GM18909 (cell line): ENCODE data around the gene P2RX6.
"Not testable (repeated sequence)": the region's sequence is repeated elsewhere in the genome, so short reads cannot be mapped to it uniquely, and the experiment has no call there.

Source experiments
- ATAC-seq: cut with Tn5 transposase; IDR thresholded peaks from one replicate; pipeline ENCODE4 v1.9.1; 2021; ENCODE audit warnings: mild to moderate bottlenecking; ENCODE audit not compliant: unreplicated experiment, poor library complexity

The P2RX6 gene

DNA sequence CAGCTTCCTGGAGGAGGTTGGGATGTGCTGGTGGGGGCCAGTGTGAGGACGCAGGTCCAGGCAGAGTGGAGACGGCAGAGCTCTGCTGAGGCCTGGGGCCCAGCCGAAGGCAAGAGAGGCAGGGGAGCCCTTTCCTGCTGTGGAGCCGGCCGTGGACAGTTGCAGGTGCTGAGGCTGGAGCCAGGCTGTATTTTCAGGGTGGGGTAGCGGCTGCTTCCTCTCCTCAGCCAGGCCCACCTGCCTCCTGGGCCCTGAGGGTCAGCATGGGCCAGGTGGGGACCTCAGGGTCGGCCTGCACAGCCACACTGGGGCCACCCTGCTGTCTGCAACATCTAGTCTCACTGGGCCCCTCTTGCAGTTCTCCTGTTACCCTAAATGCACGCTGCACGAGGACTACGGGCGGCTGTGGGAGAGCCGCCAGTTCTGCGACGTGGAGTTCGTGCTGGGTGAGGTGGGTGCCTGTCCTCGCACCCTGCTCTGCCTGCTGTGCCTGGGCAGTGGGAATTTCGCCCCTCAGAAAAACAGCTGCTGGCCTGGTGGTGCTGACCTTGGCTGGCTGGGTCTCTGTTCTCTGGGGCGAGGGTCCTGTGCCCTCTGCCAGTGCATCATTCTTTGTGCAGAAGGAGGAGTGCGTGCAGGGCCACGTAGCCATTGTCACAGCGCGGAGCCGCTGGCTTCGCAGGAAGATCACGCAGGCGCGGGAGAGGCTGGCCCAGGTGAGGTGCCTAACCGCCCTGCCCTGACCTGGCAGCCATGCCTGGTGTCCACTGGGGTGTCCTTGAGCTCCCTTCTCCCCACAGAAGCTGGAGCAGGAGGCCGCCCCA lies 21.4 kb upstream of the P2RX6 start:
- no peak for ATAC-seq

DNA sequence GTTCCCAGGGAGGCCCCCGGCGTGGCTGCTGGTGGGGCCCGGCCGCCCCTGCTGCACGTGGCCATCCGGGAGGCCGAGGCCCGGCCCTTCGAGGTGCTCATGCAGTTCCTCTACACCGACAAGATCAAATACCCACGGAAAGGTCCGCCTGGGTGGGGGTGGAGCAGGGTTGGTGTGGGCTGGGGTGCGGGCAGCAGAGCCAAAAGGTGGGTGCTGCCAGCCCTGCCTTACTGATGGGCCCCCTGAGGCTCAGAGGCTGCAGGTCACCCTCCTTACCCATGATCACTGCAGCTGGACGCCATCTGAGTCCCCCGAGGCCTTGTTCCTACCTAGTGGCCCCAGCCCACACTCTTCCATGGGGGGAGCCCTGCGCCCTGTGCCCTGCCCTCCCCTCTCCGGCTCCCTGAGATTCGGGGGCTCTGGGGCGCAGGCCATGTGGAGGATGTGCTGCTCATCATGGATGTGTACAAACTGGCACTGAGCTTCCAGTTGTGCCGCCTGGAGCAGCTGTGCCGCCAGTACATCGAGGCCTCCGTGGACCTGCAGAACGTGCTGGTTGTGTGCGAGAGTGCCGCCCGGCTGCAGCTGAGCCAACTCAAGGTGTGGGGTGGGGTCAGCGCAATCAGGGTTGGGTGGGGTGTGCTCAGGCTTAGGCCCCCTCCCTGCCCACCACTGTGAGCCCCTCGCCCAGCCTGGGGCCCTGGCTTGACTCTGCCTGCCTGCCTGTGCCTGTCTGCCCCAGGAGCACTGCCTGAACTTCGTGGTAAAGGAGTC lies 20.6 kb upstream of the P2RX6 start:
- ATAC-seq = no peak

DNA sequence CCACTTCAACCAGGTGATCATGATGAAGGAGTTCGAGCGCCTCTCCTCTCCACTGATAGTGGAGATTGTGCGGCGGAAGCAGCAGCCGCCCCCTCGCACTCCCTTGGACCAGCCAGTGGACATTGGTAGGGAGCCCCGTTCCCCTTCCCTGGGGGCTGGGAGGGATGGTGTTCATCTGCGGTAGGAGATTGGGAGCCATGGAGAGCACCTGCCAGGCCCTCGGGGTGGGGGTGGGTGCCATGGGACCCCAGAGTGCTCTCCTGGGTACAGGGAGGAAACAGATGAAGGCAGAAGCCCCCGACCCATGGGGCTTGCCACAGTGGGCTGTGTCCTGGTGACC lies 20.1 kb upstream of the P2RX6 start:
- ATAC-seq = no peak

DNA sequence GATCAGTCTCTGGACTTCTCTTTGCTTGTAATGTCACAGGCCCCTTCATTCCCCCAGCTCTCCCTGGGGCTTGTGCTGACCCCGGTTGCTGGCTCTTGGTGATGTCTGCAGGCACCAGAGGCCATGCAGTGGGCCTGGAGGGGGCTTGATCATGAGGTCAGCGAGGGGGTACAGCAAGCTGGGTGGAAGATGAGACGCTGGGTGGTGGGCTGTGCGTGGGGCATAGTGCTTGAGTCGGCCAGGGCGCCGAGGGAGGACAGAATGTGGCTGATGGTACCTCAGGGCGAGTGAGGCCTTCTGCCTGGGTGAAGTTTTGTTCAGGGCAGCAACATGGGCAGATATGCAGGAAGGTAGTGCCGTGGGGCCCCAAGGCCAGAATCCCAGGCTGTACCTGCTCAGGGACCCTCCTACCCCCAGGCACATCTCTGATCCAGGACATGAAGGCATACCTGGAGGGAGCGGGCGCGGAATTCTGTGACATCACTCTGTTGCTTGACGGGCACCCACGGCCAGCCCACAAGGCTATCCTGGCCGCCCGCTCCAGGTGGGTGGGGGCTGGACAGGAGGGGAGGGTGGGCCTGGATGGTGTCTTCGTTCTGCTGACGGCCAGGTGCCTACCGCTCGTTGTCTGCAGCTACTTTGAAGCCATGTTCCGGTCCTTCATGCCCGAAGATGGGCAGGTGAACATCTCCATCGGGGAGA lies 19.5 kb upstream of the P2RX6 start:
- ATAC-seq = no peak

DNA sequence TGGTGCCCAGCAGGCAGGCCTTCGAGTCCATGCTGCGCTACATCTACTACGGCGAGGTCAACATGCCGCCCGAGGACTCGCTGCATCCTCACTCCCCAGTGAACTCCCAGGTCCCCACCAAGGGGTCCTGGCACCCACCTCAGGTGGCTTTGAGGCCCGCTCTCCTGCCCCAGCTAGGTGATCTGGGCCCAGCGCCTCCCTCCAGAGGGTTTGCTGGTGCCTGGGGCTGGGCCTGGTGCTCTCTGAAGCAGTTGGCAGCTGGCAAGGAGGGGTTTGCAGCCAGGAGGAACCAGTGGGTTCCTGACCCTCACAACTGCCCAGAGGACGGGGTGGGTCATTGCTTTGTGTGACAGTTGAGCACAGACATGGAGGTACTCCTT lies 18.9 kb upstream of the P2RX6 start:
- no peak for ATAC-seq

DNA sequence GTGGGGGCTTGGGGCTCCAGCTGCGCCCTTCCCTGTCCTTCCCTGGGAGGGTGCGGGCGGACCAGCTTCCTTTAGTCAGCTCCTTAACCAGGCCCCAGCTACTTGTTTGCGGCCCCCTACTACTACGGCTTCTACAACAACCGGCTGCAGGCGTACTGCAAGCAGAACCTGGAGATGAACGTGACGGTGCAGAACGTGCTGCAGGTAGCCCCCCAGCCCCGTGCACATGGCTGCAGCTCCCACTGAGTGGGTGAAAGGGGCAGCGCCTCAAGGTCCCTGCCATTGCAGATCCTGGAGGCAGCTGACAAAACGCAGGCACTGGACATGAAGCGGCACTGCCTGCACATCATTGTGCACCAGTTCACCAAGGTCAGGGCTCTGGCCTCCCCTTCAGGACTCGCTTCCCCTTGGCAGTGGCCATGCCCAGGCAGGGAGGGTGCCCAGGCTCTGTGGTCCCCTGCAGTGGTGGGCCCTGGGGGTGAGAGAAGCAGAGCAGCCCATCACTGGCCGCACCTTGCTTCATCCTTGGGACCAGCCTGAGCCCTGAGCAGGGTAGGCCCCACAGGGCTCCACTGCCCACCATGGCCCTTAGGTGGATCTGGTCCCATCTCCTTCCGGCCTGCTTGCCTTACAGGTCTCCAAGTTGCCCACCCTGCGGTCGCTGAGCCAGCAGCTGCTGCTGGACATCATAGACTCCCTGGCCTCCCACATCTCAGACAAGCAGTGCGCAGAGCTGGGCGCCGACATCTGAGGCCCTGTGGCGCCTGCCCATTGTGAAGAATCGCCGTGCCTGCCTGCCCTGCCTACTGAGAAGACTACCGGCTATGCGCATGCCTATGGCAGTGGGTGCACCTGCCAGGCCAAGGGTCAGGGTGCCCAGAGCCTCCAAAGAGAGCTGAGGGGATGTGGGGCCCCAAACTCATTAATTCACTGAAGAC lies 18.1 kb upstream of the P2RX6 start:
- ATAC-seq = no peak

DNA sequence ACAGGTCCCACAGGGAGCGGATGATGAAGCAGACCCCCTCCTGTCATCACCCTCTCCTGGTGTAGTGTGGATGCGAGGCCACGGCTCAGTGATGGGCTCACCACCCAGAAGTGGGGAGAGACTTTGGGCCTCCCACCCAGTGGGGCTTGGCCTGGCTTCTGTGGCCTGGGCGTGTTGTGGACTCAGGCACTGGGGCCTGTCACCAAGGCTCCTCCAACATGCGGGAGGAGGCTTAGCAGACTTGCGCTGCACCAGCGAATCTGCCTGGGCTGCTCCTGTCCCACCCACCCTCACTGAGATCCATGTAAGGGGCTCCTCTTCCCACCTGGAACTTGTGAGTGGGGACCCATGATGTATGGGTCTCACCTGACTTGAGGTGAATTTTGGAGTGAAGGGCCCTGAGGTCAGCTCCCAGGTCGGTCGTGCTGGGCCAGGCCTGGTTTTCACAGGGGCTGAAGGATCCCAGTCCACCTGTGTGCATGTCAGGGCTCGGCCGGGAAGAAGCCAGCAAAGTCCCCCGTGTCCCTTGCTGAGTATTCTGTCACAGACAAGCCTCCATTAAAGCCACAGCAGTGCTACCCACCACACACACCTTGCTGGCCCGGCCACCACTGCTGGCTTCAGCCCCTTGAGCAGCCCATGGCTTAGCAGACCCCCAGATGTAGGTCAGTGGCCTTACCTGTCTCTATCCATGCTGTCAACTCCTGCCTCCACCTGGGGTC lies 17.3 kb upstream of the P2RX6 start:
- ATAC-seq = no peak

DNA sequence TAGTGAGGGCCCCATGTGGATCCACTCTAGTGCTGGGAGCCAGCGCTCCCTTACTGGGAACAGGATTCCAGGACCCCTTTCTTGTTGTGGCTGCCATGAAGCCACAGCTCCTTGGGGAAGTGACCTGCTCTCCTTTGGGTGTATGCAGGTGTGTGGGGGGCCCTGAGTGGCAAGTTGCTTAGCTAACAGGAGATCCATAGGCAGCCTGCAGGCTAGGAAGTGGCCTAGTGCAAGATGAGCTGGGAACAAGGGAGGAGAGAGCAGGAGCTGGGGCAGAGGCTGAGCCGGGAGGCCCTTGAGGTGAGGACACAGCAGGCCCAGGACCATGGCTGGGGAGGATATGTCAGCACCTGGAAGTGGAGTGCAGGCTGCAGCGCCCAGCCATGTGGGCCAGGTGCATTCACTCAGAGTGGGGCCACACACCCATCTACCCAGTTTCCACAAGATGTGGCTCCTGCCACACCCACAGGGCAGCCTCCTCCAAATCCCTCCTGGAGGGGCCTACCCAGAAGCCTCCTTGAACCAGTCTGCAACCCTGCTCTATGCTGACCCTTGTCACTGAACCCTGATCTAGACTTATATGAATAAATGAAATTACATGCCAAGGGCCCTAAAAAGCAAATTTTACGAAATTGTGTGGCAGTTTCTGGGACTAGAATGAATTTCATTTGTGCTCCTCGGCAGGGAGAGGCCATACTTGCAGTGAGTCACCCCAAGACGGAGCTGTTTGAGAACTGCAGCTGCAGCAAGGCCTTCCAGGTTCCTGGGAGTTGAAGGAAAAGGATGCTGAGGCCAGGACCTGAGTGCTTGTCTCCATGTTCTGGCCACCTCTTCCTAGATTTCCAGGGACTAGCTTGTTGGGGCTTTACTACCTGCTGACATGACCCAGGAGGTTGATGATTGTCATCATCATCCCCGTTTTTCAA lies 16.3 kb upstream of the P2RX6 start:
- no peak for ATAC-seq

DNA sequence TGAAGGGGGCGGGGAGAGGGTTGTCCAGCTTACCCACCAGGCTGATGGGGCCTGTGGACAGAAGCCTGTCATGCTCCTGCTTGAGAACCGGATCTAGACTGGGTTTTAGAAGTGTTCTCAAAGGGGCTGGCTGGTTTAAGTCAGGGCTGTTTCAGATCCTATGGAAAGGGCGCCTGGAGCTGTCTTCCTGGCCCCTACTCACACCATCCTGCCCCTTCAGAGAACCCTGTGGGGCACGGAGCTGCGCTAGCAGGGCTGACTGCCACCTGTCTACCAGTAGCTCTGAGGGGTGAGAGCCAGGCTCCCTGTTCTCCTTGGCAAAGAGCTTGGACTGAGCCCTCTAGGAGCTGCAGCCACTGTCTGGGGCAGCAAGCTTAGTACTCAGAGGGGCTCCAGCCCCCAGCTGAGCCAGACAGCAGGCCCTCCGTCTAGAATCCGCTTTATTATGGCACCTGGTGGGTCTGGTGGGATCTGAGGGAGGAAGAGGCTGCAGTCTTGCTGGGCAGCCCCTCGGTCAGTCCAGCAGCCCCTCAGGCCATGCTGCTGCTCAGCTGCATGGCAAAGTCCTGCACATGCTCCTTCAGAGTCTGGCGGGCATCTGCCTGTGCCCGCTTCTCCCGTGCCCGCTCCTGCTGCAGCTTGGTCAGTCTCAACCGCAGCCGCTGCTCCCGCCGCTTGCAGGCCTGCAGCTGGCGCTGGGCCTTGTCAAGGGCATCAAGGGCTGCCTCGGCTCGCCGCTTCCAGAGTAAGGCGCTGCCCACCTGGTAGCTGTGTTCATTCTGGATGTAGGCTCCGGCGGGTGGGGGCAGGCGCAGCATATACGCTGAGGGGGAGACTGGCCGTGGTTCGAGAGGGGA lies 15.4 kb upstream of the P2RX6 start:
- no peak for ATAC-seq

DNA sequence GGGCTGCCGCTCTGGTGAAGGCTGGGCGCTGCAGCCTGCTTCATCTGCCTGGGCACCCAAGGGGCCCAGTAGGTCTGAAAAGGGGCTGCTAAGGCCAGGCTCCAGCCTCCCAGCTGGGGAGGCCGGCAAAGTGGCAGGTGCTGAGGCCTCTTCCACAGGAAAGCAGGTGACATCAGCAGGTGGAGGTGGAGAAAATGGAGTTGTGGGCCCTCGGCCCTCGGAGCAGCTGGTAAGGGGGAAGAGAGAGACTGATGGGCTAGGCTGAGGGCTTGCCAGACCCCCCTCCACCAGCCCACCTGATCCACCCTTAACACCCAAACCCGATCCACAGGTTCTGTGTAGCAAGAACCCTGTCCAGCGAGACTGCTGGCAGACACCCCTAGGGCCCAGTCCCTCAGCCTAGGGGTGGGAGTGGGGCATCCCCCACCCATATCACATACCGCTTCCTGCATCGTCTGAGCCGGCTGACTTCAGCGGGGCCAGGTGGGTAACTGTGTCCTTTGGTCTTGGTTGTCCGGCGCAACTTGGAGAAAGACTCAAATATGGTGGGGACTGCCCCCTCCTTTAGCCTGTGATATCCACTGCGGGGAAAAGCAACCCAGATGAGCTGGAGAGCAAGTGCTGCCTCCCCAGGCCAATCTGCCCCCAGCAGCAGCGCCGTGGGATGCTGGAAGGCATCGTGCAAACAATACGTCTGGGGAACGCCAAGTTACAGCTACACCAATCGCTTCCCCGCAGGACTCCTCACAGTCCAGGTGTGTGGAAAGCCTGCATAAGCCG lies 14.6 kb upstream of the P2RX6 start:
- no peak for ATAC-seq

DNA sequence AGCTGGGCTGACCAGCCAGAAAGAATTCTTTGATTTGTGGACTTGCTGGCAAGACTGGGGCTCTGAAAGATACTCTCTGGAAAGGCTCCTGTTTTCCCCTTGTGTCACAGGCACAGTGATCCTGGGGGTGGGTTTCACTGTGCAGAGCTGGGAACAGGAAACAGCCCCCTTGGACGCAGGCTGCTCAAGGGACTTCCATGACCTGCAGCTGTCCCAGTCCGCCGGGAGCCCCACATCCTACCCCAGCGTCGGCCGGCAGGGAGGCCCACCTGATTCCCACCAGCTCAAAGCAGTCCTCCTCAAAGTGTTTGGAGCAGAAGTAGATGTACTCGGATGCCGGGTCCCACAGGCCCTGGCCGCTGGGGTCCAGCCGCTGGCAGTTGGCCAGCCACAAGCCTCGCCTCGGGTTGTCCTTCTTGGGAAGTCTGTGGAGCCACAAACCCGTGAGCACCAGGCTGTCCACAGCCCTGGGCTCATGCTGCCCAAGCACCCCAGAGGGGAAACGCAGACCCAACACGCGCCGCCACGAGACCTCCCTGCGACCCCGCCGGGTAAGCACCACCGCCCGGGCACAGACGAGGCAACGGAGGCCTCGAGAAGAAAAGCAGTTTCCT lies 13.9 kb upstream of the P2RX6 start:
- ATAC-seq = peak; percentile 11

DNA sequence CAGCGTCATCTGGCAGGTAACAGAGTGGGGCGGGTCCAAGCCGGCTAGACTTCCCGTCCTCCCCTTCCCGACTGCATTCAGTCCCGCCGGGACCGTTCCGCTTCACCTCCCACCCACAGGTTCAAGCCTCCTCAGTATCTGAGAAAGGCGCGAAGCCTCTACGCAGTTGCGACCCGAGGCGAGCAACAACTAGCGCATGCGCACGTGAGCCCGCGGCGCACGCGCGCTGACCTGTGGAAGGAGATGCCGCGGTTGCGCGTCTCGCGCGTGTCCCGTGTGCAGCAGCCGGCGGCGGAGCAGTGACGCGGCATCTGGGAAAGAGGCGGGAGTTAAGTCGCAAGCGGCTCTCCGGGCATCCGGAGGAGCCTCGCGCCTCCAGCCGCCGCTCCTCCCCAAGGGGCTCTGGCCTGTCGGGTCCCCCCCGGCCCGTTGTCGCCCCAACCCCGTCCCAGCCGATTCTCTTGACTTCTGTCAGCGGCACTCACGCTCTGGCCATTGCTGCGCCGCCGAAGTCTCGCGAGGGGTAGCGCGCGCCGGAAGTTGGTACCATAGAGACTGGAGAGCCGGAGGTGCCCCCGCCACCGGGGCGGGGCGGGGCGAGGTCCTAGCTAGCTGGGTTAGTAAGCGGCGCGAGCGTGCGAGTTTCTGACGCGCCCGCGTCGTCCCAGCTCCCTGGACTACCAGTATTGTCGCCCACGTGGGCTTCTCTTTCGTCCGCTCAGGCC lies 13.2 kb upstream of the P2RX6 start, which contains the start of gene THAP7:
Gene THAP7, minus strand, starts transcription at position 518 of the 725 bp plus-strand sequence. Its CDS starts 207 bp downstream, at position 311.
- ATAC-seq = peak; percentile 88

DNA sequence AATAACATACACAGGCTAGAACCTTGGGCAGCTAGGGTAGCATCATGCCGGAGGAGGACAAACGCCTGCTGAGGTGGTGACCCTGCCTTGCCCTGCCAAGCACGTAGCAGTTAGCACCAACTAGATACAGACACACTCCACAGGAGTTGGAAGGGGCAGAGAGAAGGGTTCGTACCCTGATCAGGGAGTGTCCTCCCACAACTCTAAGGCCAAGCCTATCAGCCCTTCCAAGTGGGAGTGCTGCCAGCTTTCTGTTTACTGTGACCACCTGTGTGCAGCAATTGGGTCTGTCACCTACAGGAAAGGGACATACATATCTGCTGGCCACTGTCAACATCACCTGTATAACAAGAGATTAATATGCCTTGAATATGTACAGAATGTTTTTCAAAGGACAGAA lies 11.2 kb upstream of the P2RX6 start:
- no peak for ATAC-seq

DNA sequence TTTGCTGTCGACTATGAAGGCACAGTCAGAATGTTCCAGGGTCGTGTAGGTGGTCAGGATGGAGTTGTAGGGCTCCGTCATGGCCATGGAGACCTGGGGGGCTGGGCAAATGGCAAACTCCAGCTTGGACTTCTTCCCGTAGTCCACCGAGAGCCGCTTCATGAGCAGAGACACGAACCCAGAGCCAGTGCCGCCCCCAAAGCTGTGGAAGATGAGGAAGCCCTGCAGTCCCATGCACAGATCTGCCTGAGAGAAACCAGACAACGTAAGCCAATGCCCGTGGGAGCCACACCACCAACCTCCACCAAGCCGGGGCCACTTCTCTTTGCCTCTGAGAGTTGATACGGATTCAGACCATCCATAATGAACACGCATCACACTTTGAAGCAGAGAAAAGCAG lies 5.8 kb upstream of the P2RX6 start:
- not testable (repeated sequence) for ATAC-seq

DNA sequence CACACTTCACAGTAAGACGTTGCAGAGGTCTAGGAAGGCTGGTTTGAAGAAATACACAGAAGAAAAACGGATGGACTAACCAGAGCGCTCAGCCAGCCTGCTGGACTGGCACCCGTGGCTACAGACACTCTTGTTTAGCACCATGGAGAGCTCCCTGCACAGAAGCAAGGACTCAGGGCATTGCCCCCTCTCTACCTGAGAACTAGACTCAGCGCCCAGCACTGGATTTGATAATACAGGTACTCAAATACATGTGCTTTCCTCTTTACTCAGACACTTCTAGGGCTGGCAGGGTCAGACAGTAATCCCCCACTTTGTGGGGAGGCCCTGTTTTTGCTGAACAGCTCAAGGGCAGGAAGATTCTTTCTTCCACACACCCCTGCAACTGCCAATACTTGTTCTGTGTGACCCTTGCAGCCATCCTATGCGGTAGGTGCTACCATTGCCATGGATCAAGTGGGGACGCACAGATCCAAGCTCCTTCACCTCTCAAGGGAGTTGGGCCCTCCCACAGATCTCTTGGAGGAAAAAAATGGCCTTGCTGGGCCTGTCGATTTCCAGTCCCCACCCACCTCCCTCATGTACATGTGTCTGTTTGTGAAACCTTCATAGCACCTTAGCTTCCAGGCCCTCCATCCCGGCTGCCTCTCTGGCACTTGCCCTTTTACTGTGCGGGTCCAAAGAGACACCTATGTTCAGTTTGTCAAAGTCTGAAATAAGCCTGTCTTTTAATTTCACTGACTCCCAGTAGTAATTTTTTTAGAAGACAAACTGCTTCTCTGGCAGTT lies 5.1 kb upstream of the P2RX6 start:
- no peak for ATAC-seq
